Cardiac fibroblast (primary cell): ENCODE results near the gene EEF1AKMT4.

Experiments
- DNase-seq, 2 donors: peaks; one replicate each; pipeline versions ENCODE4 v3.0.0 to v3.0.0-alpha.2; 2010; ENCODE audit warnings: low read depth in 2 of 2
- H3K4me3 ChIP-seq, 2 donors: replicated peaks in 1 of 2; 1 replicate in 1 of 2; 2 replicates in 1 of 2; pipeline ENCODE4 v1.5.1; 2011; ENCODE audit warnings: low read depth in 2 of 2, low read length in 2 of 2, mild to moderate bottlenecking in 2 of 2, moderate library complexity in 1 of 2
- CTCF ChIP-seq: IDR thresholded peaks from one replicate; pipeline ENCODE4 v1.5.1; 2011; ENCODE audit warnings: low read depth, mild to moderate bottlenecking, low read length, inconsistent platforms

The EEF1AKMT4 gene

GRCh38 chr3:184230081-184230602 is 19.3 kb upstream of the EEF1AKMT4 start:
- no peak for DNase-seq
- TF ChIP-seq CTCF: no peak
- no peak overlapping the region for H3K4me3 ChIP-seq

- no peak for TF ChIP-seq CTCF
- no peak overlapping the region for H3K4me3 ChIP-seq
These were observed 18.6 kb upstream of the EEF1AKMT4 start for GRCh38 chr3:184230603-184231528.

GRCh38 chr3:184231671-184232070 is 17.8 kb upstream of the EEF1AKMT4 start:
- no peak overlapping the region for H3K4me3 ChIP-seq
- TF ChIP-seq CTCF: no peak
- DNase-seq: no peak

More at GRCh38 chr3:184230603-184231528, 18.6 kb upstream of the EEF1AKMT4 start:
- DNase-seq: no peak

GRCh38 chr3:184233127-184233843 is 16.2 kb upstream of the EEF1AKMT4 start:
- TF ChIP-seq CTCF: no peak
- no peak for DNase-seq
- H3K4me3 ChIP-seq: no peak overlapping the region

- TF ChIP-seq CTCF: peak; percentile 13
- H3K4me3 ChIP-seq: no peak overlapping the region
- DNase-seq: peak; percentile 84 to 87
These were observed 15.2 kb upstream of the EEF1AKMT4 start for GRCh38 chr3:184234224-184234623.

GRCh38 chr3:184234671-184235380 is 14.6 kb upstream of the EEF1AKMT4 start:
- DNase-seq: no peak
- H3K4me3 ChIP-seq: no peak overlapping the region
- TF ChIP-seq CTCF: no peak
